HepG2 (cell line): ENCODE data around the gene C1orf159. TPM values are rescaled to one million over a fixed set of nuclear protein-coding genes. Genes with fewer than 3 reads are reported as not detected.

Source experiments
- AGO2 ChIP-seq: fragments of 200-400 bp; formaldehyde crosslinking; optimal IDR thresholded peaks from 2 replicates; pipeline ENCODE3; 2017; ENCODE audit warnings: mild to moderate bottlenecking, low read depth, low read length, moderate library complexity
- CENPX ChIP-seq: sonication (generic); formaldehyde crosslinking; IDR thresholded peaks from 2 replicates; pipeline ENCODE4 v1.9.0; 2021; ENCODE audit warnings: mild to moderate bottlenecking, missing genetic modification reagents, moderate library complexity
- GABPB1 ChIP-seq: IDR thresholded peaks from 2 replicates; pipeline ENCODE4 v1.6.1; 2016; ENCODE audit warnings: mild to moderate bottlenecking, missing genetic modification reagents, moderate library complexity, missing compliant biosample characterization
- HIVEP1 ChIP-seq: sonication (generic); formaldehyde crosslinking; IDR thresholded peaks from 2 replicates; pipeline ENCODE4 v1.4.0; 2020; ENCODE audit warnings: mild to moderate bottlenecking, missing genetic modification reagents
- SNRNP70 ChIP-seq: fragments of 200-400 bp; formaldehyde crosslinking; IDR thresholded peaks from 2 replicates; pipeline ENCODE4 v1.6.1; 2017; ENCODE audit warnings: mild to moderate bottlenecking, low read depth, low read length, moderate library complexity
- TBX2 ChIP-seq: sonication (generic); formaldehyde crosslinking; IDR thresholded peaks from 2 replicates; pipeline ENCODE4 v1.5.0; 2020; ENCODE audit warnings: missing genetic modification reagents, mild to moderate bottlenecking, borderline replicate concordance
- ZFX ChIP-seq: sonication (generic); formaldehyde crosslinking; IDR thresholded peaks from 2 replicates; pipeline ENCODE4 v1.4.0; 2020; ENCODE audit warnings: mild to moderate bottlenecking, low read depth, missing genetic modification reagents, moderate library complexity
- ZNF331 ChIP-seq: sonication (generic); formaldehyde crosslinking; IDR thresholded peaks from 2 replicates; pipeline ENCODE4 v1.4.0; 2020; ENCODE audit warnings: missing genetic modification reagents
- ZNF687 ChIP-seq: sonication (generic); formaldehyde crosslinking; IDR thresholded peaks from 2 replicates; pipeline ENCODE4 v1.5.1; 2020; ENCODE audit warnings: mild to moderate bottlenecking, missing genetic modification reagents, moderate library complexity
- ZNF768 ChIP-seq: sonication (generic); formaldehyde crosslinking; IDR thresholded peaks from 2 replicates; pipeline ENCODE4 v1.4.0; 2020; ENCODE audit warnings: missing genetic modification reagents
- ZNF770 ChIP-seq: sonication (generic); formaldehyde crosslinking; IDR thresholded peaks from 2 replicates; pipeline ENCODE4 v1.5.0; 2020; ENCODE audit warnings: mild to moderate bottlenecking, missing genetic modification reagents
- ZNF788 ChIP-seq: sonication (generic); formaldehyde crosslinking; IDR thresholded peaks from 2 replicates; pipeline ENCODE4 v1.5.0; 2020; ENCODE audit warnings: mild to moderate bottlenecking, missing genetic modification reagents, borderline replicate concordance
- polyA plus RNA-seq, 8 experiments: library from polyadenylated mRNA; depleted of rRNA in 3 of 8; stranded (reverse) in 7 of 8; unstranded in 1 of 8; fragments of >200 nt; fragmentation: Illumina TruSeq in 4 of 8; extraction: Trizol in 4 of 8; gene quantifications; 2 replicates each; pipeline versions ENCODE4 v1.2.1 to v1.2.3, GENCODE V29; 2011 to 2016; ENCODE audit warnings: low read depth in 4 of 8, missing spikeins in 1 of 8, mixed read lengths in 1 of 8; ENCODE audit not compliant: insufficient read depth in 1 of 8
- total RNA-seq, 5 experiments: library from RNA; depleted of rRNA; stranded (reverse); fragments of >200 nt; fragmentation: Illumina TruSeq; extraction: Trizol; gene quantifications; 2 replicates each; pipeline ENCODE4 v1.2.3, GENCODE V29; 2016; ENCODE audit warnings: low read depth in 1 of 5

Gene C1orf159
- total and polyA plus RNA-seq, 2 of the 13 experiments (the other 11 are each of a cell fraction or from before 2014, with no cell fraction given) = 3.8 to 6.7 TPM

- TF ChIP-seq ZNF768 (CRISPR knock-in tag) (0 out of 2 replicates have a peak, but pooled peaks have one; percentile 35), ZNF770 (peak; percentile 86), HIVEP1 (CRISPR knock-in tag) (no peak), ZNF687 (CRISPR knock-in tag) (peak; percentile 62), ZFX (CRISPR knock-in tag) (peak; percentile 50), CENPX (CRISPR knock-in tag) (no peak), GABPB1 (CRISPR knock-in tag) (peak; percentile 41; the same call in 1 of the 2 replicates), TBX2 (CRISPR knock-in tag) (peak; percentile 33; the same call in 1 of the 2 replicates), ZNF788 (CRISPR knock-in tag) (0 out of 2 replicates have a peak, but pooled peaks have one; percentile 35), SNRNP70 (no peak), AGO2 (no peak), ZNF331 (0 out of 2 replicates have a peak, but pooled peaks have one; percentile 25)
- TF ChIP-seq, all 625 proteins: peak for 16
These were observed 17.3 kb upstream of the C1orf159 start (continued) for GRCh38 chr1:1132956-1133750.
